Kidney epithelial cell (primary cell): Measurements from ENCODE around the gene CHD6. TPM values are rescaled to one million over a fixed set of nuclear protein-coding genes. Genes with fewer than 3 reads are reported as not detected.

Experiments used
- DNase-seq: peaks from one replicate; pipeline ENCODE4 v3.0.0-alpha.2; 2010; ENCODE audit warnings: low read depth
- H3K27me3 ChIP-seq: 2 replicates; pipeline ENCODE4 v1.6.0; 2011; ENCODE audit warnings: low read length; ENCODE audit not compliant: control insufficient read depth, insufficient read depth
- H3K36me3 ChIP-seq: 2 replicates; pipeline ENCODE4 v1.5.1; 2011; ENCODE audit warnings: low read length; ENCODE audit not compliant: control insufficient read depth, insufficient read depth
- H3K4me3 ChIP-seq: 2 replicates; pipeline ENCODE4 v1.5.1; 2011; ENCODE audit warnings: low read depth, mild to moderate bottlenecking, control low read depth, low read length
- CTCF ChIP-seq: IDR thresholded peaks from 2 replicates; pipeline ENCODE4 v1.5.1; 2011; ENCODE audit warnings: mild to moderate bottlenecking, moderate library complexity, low read length, control low read depth, inconsistent platforms; ENCODE audit not compliant: insufficient read depth, poor library complexity, severe bottlenecking
- total RNA-seq: library from RNA; depleted of rRNA; stranded (reverse); fragments of >200 nt; gene quantifications from 2 replicates; pipeline ENCODE4 v1.2.3, GENCODE V29; 2015

Gene CHD6
- total RNA-seq, 1 donor from 2014 or later = 19.6 TPM

GRCh38 chr20:41497186-41497895, 120.8 kb downstream of the CHD6 start:
- no peak overlapping the region for H3K4me3 ChIP-seq
- DNase-seq = no peak
- H3K36me3 ChIP-seq = no peaks in the 10 kb centered on the region
- H3K27me3 ChIP-seq = no peaks in the 10 kb centered on the region
- no peak for TF ChIP-seq CTCF

GRCh38 chr20:41494451-41494850, 123.7 kb downstream of the CHD6 start:
- no peak for TF ChIP-seq CTCF
- Histone ChIP-seq H3K27me3 (no peaks in the 10 kb centered on the region), H3K4me3 (no peak overlapping the region), H3K36me3 (no peaks in the 10 kb centered on the region)
- DNase-seq = no peak

DNA sequence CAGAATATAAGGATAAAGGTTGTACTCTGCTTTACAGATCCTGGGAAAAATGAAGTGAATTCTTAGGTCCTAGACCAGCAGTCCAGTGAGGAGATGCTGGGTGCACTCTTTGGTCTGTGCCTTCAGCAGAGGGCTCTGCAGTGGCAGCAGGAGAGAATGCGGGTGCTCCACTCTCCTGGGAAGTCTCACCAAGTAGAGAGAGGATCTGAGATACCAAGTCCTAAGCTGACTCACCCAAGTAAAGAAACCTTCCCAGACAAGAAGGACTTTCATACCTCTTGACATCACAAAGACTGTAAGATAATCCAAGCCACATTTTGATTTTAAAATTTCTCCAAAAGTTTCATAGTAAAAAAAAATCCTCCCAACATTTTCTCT, 134.6 kb downstream of the CHD6 start:
- TF ChIP-seq CTCF = no peak
- Histone ChIP-seq H3K36me3 (no peaks in the 10 kb centered on the region), H3K4me3 (no peak overlapping the region), H3K27me3 (no peaks in the 10 kb centered on the region)
- no peak for DNase-seq

- H3K27me3 ChIP-seq = no peaks in the 10 kb centered on the region
- no peak for TF ChIP-seq CTCF
- H3K36me3 ChIP-seq = no peaks in the 10 kb centered on the region
- peak; percentile 47 for DNase-seq
- no peak overlapping the region for H3K4me3 ChIP-seq
These were observed 135.3 kb downstream of the CHD6 start for GRCh38 chr20:41482647-41483552.

DNA sequence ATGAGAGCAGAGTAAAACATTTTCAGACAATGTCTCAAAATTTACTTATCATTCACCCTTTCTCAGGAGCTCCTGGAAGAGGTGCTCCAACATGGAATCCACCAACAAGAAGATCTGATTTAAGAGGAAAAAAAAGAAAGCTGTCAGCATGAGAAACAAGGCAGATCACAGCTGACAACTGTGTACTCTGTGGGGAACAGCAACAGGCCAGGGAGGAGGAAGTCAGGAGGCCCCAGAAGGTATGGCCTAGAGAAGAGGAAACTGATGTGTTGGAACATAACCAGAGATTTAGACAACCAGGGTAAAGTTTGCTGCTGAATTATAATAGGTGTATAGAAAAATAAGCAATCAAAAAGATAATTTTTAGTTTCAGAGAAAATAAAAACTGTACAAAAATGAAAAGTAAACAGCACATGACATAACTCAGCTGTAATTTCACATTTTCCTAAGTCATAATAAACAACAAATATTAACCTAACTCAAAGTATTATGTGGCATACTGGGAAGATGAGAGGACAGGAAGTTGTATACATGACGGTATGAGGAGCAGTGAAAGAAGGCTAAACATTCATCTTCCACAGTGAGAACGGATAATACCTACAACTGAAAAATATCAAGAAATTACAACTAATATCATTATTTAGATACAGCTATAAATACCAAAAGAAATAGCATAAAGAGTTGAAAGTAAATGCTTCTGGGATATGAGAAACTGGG, 138.0 kb downstream of the CHD6 start:
- TF ChIP-seq CTCF = no peak
- Histone ChIP-seq H3K27me3 (no peaks in the 10 kb centered on the region), H3K36me3 (peaks cover 2% of the 10 kb centered on the region), H3K4me3 (no peak overlapping the region)
- DNase-seq = no peak
